OCI-LY1 (cell line): ENCODE data around the gene RRAS.

ENCODE experiments used
- H2AFZ ChIP-seq: fragments of 200-600 bp; sonication (generic), shearing (Covaris generic); 2 replicates; pipeline ENCODE4 v1.6.0; 2014; ENCODE audit warnings: antibody characterized with exemption, mild to moderate bottlenecking, low read length
- H3F3A ChIP-seq: fragments of 200-600 bp; sonication (generic), shearing (Covaris generic); 2 replicates; pipeline ENCODE4 v1.6.0; 2014; ENCODE audit warnings: mild to moderate bottlenecking, antibody characterized with exemption, low read length, moderate library complexity; ENCODE audit not compliant: insufficient read depth
- H3K27ac ChIP-seq: fragments of 200-600 bp; sonication (generic); 2 replicates; pipeline ENCODE4 v1.5.1; 2014; ENCODE audit warnings: low read length, mixed run types, mild to moderate bottlenecking, low read depth; ENCODE audit not compliant: poor library complexity, severe bottlenecking
- H3K27me3 ChIP-seq: fragments of 200-600 bp; sonication (generic); 2 replicates; pipeline ENCODE4 v1.6.0; 2014; ENCODE audit warnings: antibody characterized with exemption, mild to moderate bottlenecking, low read length, moderate library complexity; ENCODE audit not compliant: insufficient read depth
- H3K36me3 ChIP-seq: fragments of 200-600 bp; sonication (generic); 2 replicates; pipeline ENCODE4 v1.6.1; 2014; ENCODE audit warnings: mild to moderate bottlenecking, antibody characterized with exemption, low read length, moderate library complexity, mixed read lengths; ENCODE audit not compliant: insufficient read depth
- H3K4me1 ChIP-seq: fragments of 200-600 bp; sonication (generic); 2 replicates; pipeline ENCODE4 v1.5.1; 2014; ENCODE audit warnings: mild to moderate bottlenecking, low read length, moderate library complexity; ENCODE audit not compliant: insufficient read depth, severe bottlenecking
- H3K4me2 ChIP-seq: fragments of 200-600 bp; sonication (generic), shearing (Covaris generic); 2 replicates; pipeline ENCODE4 v1.6.1; 2014; ENCODE audit warnings: low read length
- H3K4me3 ChIP-seq: fragments of 200-600 bp; sonication (generic); 2 replicates; pipeline ENCODE4 v1.5.1; 2014; ENCODE audit warnings: low read length, low read depth, mild to moderate bottlenecking, mixed read lengths; ENCODE audit not compliant: poor library complexity, severe bottlenecking
- H3K79me2 ChIP-seq: fragments of 200-600 bp; shearing (Covaris generic); 2 replicates; pipeline ENCODE4 v1.6.1; 2016; ENCODE audit warnings: mixed run types, low read length, mixed read lengths; ENCODE audit not compliant: insufficient read depth
- H3K9ac ChIP-seq: fragments of 200-600 bp; sonication (generic), shearing (Covaris generic); 2 replicates; pipeline ENCODE4 v1.6.1; 2014; ENCODE audit warnings: mild to moderate bottlenecking, low read length, mixed read lengths
- H3K9me2 ChIP-seq: fragments of 200-600 bp; sonication (generic), shearing (Covaris generic); 2 replicates; pipeline ENCODE4 v1.6.1; 2014; ENCODE audit warnings: low read depth, mild to moderate bottlenecking, low read length, mixed read lengths
- H3K9me3 ChIP-seq: fragments of 200-600 bp; shearing (Covaris generic); 2 replicates; pipeline ENCODE4 v1.6.1; 2014; ENCODE audit warnings: low read length, mixed read lengths
- H4K20me1 ChIP-seq: fragments of 200-600 bp; sonication (generic), shearing (Covaris generic); 2 replicates; pipeline ENCODE4 v1.6.0; 2016; ENCODE audit warnings: mild to moderate bottlenecking, low read length; ENCODE audit not compliant: insufficient read depth
- CTCF ChIP-seq: fragments of 200-600 bp; sonication (generic), shearing (Covaris generic); IDR thresholded peaks from 2 replicates; pipeline ENCODE4 v1.5.1; 2017; ENCODE audit warnings: mild to moderate bottlenecking, antibody characterized with exemption, low read length, moderate library complexity, mixed read lengths
- EZH2 ChIP-seq: fragments of 200-600 bp; sonication (generic), shearing (Covaris generic); IDR thresholded peaks from 2 replicates; pipeline ENCODE4 v1.8.0; 2017; ENCODE audit warnings: borderline replicate concordance, mixed run types, mild to moderate bottlenecking, antibody characterized with exemption, low read length, moderate library complexity, mixed read lengths

RRAS gene

GRCh38 chr19:49587227-49587626 lies 52.7 kb downstream of the RRAS start:
- no peaks in the 10 kb centered on the region for H3K4me1 ChIP-seq
- H2AFZ ChIP-seq, result no peak overlapping the region
- no peak overlapping the region for H3K4me3 ChIP-seq
- no peaks in the 10 kb centered on the region for H4K20me1 ChIP-seq
- H3K9me3 ChIP-seq, result no peaks in the 10 kb centered on the region
- H3K27me3 ChIP-seq, result no peaks in the 10 kb centered on the region
- no peaks in the 10 kb centered on the region for H3K9me2 ChIP-seq
- no peaks in the 10 kb centered on the region for H3F3A ChIP-seq
- H3K9ac ChIP-seq, result no peak overlapping the region
- H3K4me2 ChIP-seq, result no peak overlapping the region
- no peak for TF ChIP-seq EZH2
- TF ChIP-seq CTCF, result no peak
- no peaks in the 10 kb centered on the region for H3K36me3 ChIP-seq
- peaks cover 5% of the 10 kb centered on the region; the same call in 1 of the 2 replicates for H3K79me2 ChIP-seq
- H3K27ac ChIP-seq, result no peak overlapping the region
